Measurements from ENCODE around the gene TIAM2. TPM values are rescaled to one million over a fixed set of nuclear protein-coding genes. Genes with fewer than 3 reads are reported as not detected.

TIAM2 gene
- total and polyA plus RNA-seq, 9 of the 15 experiments (the other 6 are each of a cell fraction or from before 2014, with no cell fraction given): 0.73 to 6.5 (median 4.3) TPM

DNA sequence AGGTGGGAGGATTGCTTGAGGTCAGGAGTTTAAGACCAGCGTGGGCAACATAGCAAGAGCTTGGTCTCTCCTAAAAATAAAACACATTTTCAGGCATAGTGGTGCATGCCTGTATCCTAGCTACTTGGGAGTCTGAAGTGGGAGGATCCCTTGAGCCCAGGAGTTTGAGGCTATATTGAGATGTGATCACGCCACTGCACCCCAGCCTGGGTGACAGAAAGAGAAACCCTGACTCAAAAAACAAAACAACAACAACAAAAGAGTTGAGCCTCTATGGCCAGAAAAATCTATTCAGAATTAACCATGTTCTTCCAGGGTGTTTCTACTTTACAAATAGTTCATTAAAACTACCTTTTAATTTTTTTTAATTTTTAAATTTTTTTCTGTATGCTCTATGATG is 60.6 kb downstream of the TIAM2 start:
- Histone ChIP-seq H3K9me3 (replicated peaks; ENCODE audit: control insufficient read depth, insufficient read depth, low read depth, low read length) (no peaks in the 10 kb centered on the region), H2AFZ (ENCODE audit: low read depth, low read length) (no peak overlapping the region), H3K4me2 (ENCODE audit: insufficient read depth, low read length) (no peak overlapping the region), H3K79me2 (ENCODE audit: control insufficient read depth, insufficient read depth, low read length) (no peaks in the 10 kb centered on the region), H3K9ac (ENCODE audit: insufficient read depth in 1 of 2, low read depth in 2 of 2, low read length in 2 of 2) (no peak overlapping the region), H3K27ac (ENCODE audit: extremely low read depth, low read depth, low read length) (no peak overlapping the region), H3K4me3 (no peak overlapping the region), H3K36me3 (ENCODE audit: control insufficient read depth, insufficient read depth, low read length) (no peaks in the 10 kb centered on the region), H3K4me1 (replicated peaks in 1 of 2; ENCODE audit: control insufficient read depth in 2 of 2, insufficient read depth in 2 of 2, low read length in 2 of 2) (no peaks in the 10 kb centered on the region), H3K27me3 (ENCODE audit: control insufficient read depth in 2 of 2, insufficient read depth in 2 of 2, low read length in 2 of 2) (peaks cover 16 to 51% of the 10 kb centered on the region in 2 experiments), H4K20me1 (replicated peaks; ENCODE audit: control insufficient read depth, insufficient read depth, low read length) (no peaks in the 10 kb centered on the region), H3K9me1 (ENCODE audit: control insufficient read depth, insufficient read depth, low read length) (no peaks in the 10 kb centered on the region)
- in situ Hi-C loops (cut with MboI) (no loop called here), intact Hi-C loops (cut with micrococcal nuclease) (no loop called here)
- POLR2A ChIA-PET: interaction anchor here (0.7 to 1.4 kb wide), 2 partner anchors 15 to 117 kb away, joined by 3 to 4 read pairs; no protein-coding TSS in a partner anchor
- FAIRE-seq (no peak), ATAC-seq (no peak), DNase-seq (ENCODE audit: extremely low read depth in 1 of 4, low spot score in 3 of 4) (no peak)
- BruUV-seq (replicated peaks): no TSS peak
- WGBS (ENCODE audit: insufficient coverage, low coverage, missing lambda C conversion rate): 0% methylated on average over 2 of the region's 2 CpGs
- CTCF ChIA-PET (ENCODE audit: low intra/inter-chr PET ratio): no interaction called here
- TF ChIP-seq RBM14 (IDR thresholded peaks at IDR 0.05; ENCODE audit: borderline replicate concordance, insufficient read depth, low read depth, low read length): no peak
- TF ChIP-seq, protein P1, sequence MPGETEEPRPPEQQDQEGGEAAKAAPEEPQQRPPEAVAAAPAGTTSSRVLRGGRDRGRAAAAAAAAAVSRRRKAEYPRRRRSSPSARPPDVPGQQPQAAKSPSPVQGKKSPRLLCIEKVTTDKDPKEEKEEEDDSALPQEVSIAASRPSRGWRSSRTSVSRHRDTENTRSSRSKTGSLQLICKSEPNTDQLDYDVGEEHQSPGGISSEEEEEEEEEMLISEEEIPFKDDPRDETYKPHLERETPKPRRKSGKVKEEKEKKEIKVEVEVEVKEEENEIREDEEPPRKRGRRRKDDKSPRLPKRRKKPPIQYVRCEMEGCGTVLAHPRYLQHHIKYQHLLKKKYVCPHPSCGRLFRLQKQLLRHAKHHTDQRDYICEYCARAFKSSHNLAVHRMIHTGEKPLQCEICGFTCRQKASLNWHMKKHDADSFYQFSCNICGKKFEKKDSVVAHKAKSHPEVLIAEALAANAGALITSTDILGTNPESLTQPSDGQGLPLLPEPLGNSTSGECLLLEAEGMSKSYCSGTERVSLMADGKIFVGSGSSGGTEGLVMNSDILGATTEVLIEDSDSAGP (CRISPR knock-in tag; IDR thresholded peaks at IDR 0.05): no peak
- TF ChIP-seq, protein P2, sequence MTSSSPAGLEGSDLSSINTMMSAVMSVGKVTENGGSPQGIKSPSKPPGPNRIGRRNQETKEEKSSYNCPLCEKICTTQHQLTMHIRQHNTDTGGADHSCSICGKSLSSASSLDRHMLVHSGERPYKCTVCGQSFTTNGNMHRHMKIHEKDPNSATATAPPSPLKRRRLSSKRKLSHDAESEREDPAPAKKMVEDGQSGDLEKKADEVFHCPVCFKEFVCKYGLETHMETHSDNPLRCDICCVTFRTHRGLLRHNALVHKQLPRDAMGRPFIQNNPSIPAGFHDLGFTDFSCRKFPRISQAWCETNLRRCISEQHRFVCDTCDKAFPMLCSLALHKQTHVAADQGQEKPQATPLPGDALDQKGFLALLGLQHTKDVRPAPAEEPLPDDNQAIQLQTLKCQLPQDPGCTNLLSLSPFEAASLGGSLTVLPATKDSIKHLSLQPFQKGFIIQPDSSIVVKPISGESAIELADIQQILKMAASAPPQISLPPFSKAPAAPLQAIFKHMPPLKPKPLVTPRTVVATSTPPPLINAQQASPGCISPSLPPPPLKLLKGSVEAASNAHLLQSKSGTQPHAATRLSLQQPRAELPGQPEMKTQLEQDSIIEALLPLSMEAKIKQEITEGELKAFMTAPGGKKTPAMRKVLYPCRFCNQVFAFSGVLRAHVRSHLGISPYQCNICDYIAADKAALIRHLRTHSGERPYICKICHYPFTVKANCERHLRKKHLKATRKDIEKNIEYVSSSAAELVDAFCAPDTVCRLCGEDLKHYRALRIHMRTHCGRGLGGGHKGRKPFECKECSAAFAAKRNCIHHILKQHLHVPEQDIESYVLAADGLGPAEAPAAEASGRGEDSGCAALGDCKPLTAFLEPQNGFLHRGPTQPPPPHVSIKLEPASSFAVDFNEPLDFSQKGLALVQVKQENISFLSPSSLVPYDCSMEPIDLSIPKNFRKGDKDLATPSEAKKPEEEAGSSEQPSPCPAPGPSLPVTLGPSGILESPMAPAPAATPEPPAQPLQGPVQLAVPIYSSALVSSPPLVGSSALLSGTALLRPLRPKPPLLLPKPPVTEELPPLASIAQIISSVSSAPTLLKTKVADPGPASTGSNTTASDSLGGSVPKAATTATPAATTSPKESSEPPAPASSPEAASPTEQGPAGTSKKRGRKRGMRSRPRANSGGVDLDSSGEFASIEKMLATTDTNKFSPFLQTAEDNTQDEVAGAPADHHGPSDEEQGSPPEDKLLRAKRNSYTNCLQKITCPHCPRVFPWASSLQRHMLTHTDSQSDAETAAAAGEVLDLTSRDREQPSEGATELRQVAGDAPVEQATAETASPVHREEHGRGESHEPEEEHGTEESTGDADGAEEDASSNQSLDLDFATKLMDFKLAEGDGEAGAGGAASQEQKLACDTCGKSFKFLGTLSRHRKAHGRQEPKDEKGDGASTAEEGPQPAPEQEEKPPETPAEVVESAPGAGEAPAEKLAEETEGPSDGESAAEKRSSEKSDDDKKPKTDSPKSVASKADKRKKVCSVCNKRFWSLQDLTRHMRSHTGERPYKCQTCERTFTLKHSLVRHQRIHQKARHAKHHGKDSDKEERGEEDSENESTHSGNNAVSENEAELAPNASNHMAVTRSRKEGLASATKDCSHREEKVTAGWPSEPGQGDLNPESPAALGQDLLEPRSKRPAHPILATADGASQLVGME (CRISPR knock-in tag; IDR thresholded peaks at IDR 0.05): no peak
- TF ChIP-seq, protein P3, sequence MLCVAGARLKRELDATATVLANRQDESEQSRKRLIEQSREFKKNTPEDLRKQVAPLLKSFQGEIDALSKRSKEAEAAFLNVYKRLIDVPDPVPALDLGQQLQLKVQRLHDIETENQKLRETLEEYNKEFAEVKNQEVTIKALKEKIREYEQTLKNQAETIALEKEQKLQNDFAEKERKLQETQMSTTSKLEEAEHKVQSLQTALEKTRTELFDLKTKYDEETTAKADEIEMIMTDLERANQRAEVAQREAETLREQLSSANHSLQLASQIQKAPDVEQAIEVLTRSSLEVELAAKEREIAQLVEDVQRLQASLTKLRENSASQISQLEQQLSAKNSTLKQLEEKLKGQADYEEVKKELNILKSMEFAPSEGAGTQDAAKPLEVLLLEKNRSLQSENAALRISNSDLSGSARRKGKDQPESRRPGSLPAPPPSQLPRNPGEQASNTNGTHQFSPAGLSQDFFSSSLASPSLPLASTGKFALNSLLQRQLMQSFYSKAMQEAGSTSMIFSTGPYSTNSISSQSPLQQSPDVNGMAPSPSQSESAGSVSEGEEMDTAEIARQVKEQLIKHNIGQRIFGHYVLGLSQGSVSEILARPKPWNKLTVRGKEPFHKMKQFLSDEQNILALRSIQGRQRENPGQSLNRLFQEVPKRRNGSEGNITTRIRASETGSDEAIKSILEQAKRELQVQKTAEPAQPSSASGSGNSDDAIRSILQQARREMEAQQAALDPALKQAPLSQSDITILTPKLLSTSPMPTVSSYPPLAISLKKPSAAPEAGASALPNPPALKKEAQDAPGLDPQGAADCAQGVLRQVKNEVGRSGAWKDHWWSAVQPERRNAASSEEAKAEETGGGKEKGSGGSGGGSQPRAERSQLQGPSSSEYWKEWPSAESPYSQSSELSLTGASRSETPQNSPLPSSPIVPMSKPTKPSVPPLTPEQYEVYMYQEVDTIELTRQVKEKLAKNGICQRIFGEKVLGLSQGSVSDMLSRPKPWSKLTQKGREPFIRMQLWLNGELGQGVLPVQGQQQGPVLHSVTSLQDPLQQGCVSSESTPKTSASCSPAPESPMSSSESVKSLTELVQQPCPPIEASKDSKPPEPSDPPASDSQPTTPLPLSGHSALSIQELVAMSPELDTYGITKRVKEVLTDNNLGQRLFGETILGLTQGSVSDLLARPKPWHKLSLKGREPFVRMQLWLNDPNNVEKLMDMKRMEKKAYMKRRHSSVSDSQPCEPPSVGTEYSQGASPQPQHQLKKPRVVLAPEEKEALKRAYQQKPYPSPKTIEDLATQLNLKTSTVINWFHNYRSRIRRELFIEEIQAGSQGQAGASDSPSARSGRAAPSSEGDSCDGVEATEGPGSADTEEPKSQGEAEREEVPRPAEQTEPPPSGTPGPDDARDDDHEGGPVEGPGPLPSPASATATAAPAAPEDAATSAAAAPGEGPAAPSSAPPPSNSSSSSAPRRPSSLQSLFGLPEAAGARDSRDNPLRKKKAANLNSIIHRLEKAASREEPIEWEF (CRISPR knock-in tag; IDR thresholded peaks at IDR 0.05): no peak
- TF ChIP-seq BRF1 (IDR thresholded peaks at IDR 0.05; ENCODE audit: borderline replicate concordance, extremely low read depth, insufficient read length): no peak

Data from K562 (cell line).